Non-pigmented ciliary epithelial cell (primary cell): ENCODE data around the gene TPSB2.
"Not testable (repeated sequence)": the region's sequence is repeated elsewhere in the genome, so short reads cannot be mapped to it uniquely, and the experiment has no call there.

Experiments
- DNase-seq: peaks from one replicate; pipeline ENCODE4 v3.0.0-alpha.2; 2010; ENCODE audit warnings: low read depth

The TPSB2 gene

GRCh38 chr16:1200014-1200627, 29.9 kb downstream of the TPSB2 start:
- DNase-seq: no peak

GRCh38 chr16:1199347-1200013, 30.5 kb downstream of the TPSB2 start:
- DNase-seq: no peak

DNA sequence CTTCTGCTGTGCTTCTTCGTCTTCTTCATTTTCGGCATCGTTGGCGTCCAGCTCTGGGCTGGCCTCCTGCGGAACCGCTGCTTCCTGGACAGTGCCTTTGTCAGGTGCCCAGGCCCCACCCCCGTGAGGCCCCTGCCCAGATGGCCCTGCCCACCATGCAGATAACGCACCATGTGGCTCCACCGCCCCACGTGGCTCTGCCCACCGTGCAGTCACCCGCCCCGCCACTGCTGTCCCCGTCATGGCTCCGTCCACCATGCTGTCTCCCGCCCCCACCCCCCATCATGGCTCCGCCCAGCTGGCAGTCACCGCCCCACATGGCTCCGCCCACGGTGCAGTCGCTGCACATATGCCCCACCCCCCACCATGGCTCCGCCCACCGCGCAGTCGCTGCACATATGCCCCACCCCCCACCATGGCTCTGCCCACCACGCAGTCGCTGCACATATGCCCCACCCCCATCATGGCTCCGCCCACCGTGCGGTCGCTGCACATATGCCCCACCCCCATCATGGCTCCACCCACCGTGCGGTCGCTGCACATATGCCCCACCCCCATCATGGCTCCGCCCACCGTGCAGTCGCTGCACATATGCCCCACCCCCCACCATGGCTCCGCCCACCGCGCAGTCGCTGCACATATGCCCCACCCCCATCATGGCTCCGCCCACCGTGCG, 31.2 kb downstream of the TPSB2 start:
- not testable (repeated sequence) for DNase-seq

GRCh38 chr16:1198194-1198593, 31.8 kb downstream of the TPSB2 start:
- no peak for DNase-seq

DNA sequence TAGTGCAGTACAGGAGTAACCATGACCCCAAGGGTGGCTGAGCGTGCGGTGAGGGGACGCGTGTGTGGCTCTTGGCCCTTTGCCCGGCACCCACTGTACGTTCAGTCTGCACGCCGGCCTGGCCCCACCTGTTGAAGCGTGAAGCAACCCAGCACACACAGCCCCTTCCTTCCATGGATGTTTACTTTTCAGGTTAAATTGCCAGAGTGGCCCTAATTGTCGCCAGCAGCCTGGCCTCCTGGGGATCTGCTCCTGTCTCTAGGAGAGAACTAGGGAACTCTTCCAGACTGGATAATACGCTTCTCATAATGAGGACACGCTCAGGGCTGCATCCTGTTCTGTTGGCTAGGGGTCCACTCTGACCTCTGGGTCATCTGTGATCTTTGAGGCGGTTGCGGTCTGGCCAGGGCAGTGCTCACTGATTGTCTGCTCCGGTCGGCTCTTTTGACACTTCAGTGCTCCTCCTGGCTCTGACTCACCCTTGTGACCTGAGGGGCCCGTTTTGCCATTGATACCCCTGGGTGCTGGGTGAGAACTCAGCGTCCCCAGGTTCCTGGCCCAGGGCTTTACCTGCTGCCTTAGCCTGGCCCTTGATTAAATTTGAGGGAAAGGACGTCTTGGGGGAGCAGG, 32.6 kb downstream of the TPSB2 start:
- DNase-seq: no peak

DNA sequence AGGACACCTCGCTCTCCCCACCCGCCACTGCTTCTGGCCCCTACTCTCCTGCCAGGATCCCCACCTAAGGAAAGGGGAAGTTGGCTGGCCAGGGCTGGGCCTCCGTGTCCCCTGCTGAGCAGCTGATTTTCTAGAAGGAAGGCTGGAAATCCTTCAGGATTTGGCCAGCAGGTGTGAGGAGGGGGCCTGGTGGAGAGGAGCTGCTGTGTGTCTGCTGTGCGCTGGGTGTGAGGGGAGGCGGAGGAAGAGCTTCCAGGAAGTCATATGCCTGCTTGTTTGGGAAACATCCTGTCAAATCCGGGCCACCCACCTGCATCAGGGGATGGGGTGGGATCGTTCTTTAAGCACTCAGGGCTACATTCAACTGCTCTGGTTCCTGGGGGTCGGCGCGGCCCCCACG, 33.5 kb downstream of the TPSB2 start:
- no peak for DNase-seq

GRCh38 chr16:1195393-1195666, 34.7 kb downstream of the TPSB2 start:
- no peak for DNase-seq

GRCh38 chr16:1194665-1195392, 35.2 kb downstream of the TPSB2 start:
- no peak for DNase-seq

DNA sequence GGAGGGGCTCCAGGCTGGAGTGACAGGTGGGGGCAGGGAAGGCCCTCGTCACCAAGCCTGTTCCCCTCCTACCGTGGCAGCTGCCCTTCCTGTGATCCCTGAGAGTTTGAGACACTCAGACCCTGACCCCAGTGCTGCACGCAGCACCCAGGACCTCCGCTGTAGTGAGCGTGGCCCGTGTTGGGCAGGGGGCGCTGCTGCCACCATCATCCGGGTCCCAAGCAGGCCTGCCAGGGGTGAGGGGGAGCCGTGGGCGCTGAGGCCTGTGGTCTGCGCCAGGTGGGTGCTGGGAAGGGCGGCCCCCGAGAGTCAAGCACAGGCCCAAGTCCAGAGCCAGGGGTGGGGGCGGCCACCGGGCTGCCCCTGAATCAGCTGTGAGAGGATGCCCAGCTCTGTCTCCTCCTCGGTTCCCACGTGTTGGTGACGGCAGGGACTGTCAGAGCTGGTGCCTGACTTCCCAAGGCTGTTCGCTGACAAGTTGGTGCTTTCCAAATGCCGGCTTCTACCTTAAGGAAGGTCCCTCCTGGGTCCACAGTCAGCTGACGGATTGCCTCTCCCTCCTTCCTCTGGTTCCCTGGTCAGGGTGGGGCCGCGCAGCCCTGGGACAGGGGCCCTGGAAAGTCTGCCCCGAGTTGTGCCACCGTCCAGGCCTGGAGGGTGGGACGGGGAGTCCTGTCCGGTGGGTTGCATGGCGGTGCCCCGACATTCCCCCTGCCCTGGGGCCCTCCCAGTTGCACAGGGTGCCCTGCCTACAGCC, 36.0 kb downstream of the TPSB2 start:
- no peak for DNase-seq

DNA sequence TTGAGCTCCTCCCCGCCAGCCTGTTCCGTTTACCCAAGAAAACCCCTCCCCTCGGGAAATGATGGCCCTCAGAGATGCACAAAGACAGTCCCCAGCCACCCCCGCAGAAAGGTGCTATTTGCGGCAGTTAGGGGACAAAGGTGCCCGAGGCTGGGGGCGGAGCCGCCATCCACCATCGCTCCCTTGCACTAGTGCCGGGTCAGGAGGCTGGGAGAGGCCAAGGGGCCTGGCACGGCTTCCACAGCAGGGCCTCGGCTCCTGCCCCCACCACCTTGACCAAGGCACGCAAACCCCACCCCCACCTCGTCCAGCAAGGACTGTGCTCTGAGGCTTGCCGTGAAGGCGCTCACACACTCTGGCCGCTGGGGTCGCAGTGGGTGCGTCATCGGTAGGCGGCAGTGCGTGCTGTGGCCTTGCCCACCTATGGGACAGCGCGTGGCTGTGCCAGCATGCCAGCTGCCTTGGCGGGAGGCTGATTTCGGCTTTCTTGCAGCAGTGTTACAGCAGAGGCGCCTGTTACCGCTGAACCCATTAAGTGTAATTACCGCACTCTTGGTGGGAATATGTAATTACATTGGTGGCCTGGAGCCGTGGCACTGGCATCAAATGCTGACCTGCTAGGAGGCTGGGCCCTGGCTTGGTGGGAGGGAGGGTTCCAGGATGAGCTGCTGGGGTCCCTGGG, 36.7 kb downstream of the TPSB2 start:
- DNase-seq: no peak

DNA sequence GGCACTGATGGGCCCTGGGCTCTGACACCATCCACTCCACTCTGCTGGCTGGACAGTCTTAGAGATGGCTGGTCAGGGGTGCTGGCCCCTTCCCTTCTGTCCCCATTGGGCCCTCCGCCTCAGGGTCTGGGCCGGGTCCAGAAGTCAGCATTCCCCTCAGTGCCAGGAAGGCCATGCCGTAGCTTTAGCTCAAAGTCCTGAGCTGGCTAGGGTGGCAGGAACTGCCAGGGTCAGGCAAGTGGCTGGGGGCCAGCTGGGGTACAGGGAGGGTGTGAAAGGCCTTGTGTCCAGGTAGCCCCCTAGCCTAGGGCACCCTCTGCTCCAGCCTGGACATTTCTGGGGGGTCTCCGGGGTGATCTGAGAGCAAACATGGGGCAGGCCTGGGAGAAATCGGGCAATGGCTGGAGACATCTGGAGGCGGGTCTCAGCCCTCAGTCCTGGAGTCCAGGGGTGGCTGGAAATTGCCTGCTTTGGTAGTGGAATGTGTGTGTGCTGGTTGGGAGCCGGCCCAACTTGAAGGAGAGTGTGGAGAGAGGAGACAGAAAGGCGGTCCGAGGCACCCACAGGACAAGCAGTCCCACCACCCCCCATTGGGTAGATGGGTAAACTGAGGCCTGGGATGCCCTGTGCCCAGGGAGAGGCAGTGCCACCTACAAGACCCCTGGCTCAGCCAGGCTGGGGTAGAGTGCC, 37.5 kb downstream of the TPSB2 start:
- no peak for DNase-seq

GRCh38 chr16:1190789-1191188, 39.2 kb downstream of the TPSB2 start:
- not testable (repeated sequence) for DNase-seq

- no peak for DNase-seq
Measured at GRCh38 chr16:1189455-1189854, 40.5 kb downstream of the TPSB2 start.

GRCh38 chr16:1188432-1189189, 41.4 kb downstream of the TPSB2 start:
- DNase-seq: no peak

GRCh38 chr16:1185460-1186207, 44.4 kb downstream of the TPSB2 start:
- not testable (repeated sequence) for DNase-seq

DNA sequence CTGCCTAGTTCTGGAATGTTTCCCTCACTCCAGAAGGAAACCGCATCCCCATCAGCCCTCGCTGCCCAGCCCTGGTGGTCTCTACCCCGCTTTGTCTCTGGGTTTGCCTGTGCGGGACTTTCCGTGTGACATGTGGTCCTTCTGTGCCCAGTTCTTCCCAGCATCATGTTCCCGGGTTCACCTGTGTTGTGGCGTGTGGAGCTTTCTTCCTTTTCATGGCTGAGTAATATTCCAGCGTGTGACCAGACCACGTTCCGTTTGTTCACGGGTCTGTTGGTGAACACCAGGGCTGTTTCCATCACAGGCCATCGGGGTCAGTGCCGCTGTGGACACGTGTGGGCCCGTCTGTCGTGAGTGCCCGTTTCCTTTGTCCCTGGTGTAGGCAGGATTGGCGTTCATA, 45.0 kb downstream of the TPSB2 start:
- DNase-seq: no peak

- DNase-seq: no peak
Measured at GRCh38 chr16:1184156-1184868, 45.7 kb downstream of the TPSB2 start.
